Endothelial cell of umbilical vein (primary cell): ENCODE data around the gene LORICRIN. TPM values are rescaled to one million over a fixed set of nuclear protein-coding genes. Genes with fewer than 3 reads are reported as not detected.

Experiments
- BruUV-seq: library from RNA; stranded (reverse); fragments of 400-500 nt; replicated peaks from 2 replicates; lab custom pipeline; 2021; lab: Mats Ljungman, UMichigan
- CTCF ChIA-PET: fragments of 300-600, 350-600 bp; sonication (Branson Sonifier 250); formaldehyde crosslinking; loops from one replicate; lab custom pipeline; 2021; ENCODE audit warnings: antibody characterized with exemption, inconsistent platforms; lab: Charles Lee
- POLR2A ChIA-PET: fragments of 300-600, 350-600 bp; sonication (Branson Sonifier 250); formaldehyde crosslinking; loops from one replicate; lab custom pipeline; 2021; ENCODE audit warnings: antibody characterized with exemption, inconsistent platforms; lab: Charles Lee
- DNase-seq: peaks from one replicate; pipeline ENCODE4 v3.0.0-alpha.2; 2011; ENCODE audit warnings: low read depth, low spot score
- FAIRE-seq: peaks from 2 replicates; lab custom pipeline; 2011; peaks lifted over from hg19 to GRCh38; lab: Jason Lieb, UNC
- H2AFZ ChIP-seq: 2 replicates; pipeline ENCODE4 v1.6.0; 2012; ENCODE audit warnings: low read depth, low read length, control low read depth, inconsistent platforms
- H3K27ac ChIP-seq: 2 replicates; pipeline ENCODE4 v1.5.1; 2011; ENCODE audit warnings: low read depth, mild to moderate bottlenecking, control low read depth, low read length, moderate library complexity; ENCODE audit not compliant: insufficient read depth
- H3K27me3 ChIP-seq, 2 experiments: 2 replicates each; pipeline versions ENCODE4 v1.6.0 to v1.6.1; 2011; ENCODE audit warnings: low read length in 2 of 2, mixed read lengths in 1 of 2; ENCODE audit not compliant: control insufficient read depth in 2 of 2, insufficient read depth in 2 of 2
- H3K36me3 ChIP-seq, 2 experiments: 2 replicates in 1 of 2; 3 replicates in 1 of 2; pipeline ENCODE4 v1.5.1; 2011; ENCODE audit warnings: low read length in 2 of 2, mild to moderate bottlenecking in 1 of 2, moderate library complexity in 1 of 2; ENCODE audit not compliant: control insufficient read depth in 2 of 2, insufficient read depth in 2 of 2; ENCODE audit errors: extremely low read depth in 1 of 2
- H3K4me1 ChIP-seq: 3 replicates; pipeline ENCODE4 v1.5.1; 2011; ENCODE audit warnings: mild to moderate bottlenecking, low read length; ENCODE audit not compliant: control insufficient read depth, insufficient read depth; ENCODE audit errors: extremely low read depth
- H3K4me2 ChIP-seq: 2 replicates; pipeline ENCODE4 v1.6.1; 2011; ENCODE audit warnings: low read length, control low read depth, mixed read lengths; ENCODE audit not compliant: insufficient read depth
- H3K4me3 ChIP-seq, 3 experiments: fragments of 200-600 bp in 1 of 3; sonication (generic), shearing (Covaris generic) in 1 of 3; replicated peaks in 1 of 3; 2 replicates each; pipeline ENCODE4 v1.5.1; 2011 to 2016; ENCODE audit warnings: control low read depth in 3 of 3, low read length in 3 of 3, mild to moderate bottlenecking in 2 of 3, inconsistent platforms in 1 of 3, low read depth in 1 of 3, moderate library complexity in 1 of 3; ENCODE audit not compliant: insufficient read depth in 1 of 3
- H3K79me2 ChIP-seq: 2 replicates; pipeline ENCODE4 v1.6.0; 2012; ENCODE audit warnings: low read length, inconsistent platforms; ENCODE audit not compliant: control insufficient read depth, insufficient read depth
- H3K9ac ChIP-seq: replicated peaks from 2 replicates; pipeline ENCODE3; 2011; ENCODE audit warnings: low read length, control low read depth; ENCODE audit not compliant: insufficient read depth; ENCODE audit errors: extremely low read depth
- H3K9me1 ChIP-seq: replicated peaks from 3 replicates; pipeline ENCODE4 v1.6.0; 2011; ENCODE audit warnings: mild to moderate bottlenecking, low read length; ENCODE audit not compliant: control insufficient read depth, insufficient read depth; ENCODE audit errors: extremely low read depth
- H3K9me3 ChIP-seq: replicated peaks from 2 replicates; pipeline ENCODE4 v1.5.1; 2012; ENCODE audit warnings: low read length, inconsistent platforms; ENCODE audit not compliant: control insufficient read depth, insufficient read depth
- H4K20me1 ChIP-seq: replicated peaks from 2 replicates; pipeline ENCODE3; 2011; ENCODE audit warnings: mild to moderate bottlenecking, low read length; ENCODE audit not compliant: control insufficient read depth, insufficient read depth; ENCODE audit errors: extremely low read depth
- FOS ChIP-seq: IDR thresholded peaks from 2 replicates; pipeline ENCODE4 v1.6.1; 2011; ENCODE audit warnings: mild to moderate bottlenecking, low read length, moderate library complexity, borderline replicate concordance; ENCODE audit not compliant: insufficient read depth
- MYC ChIP-seq: IDR thresholded peaks from one replicate; pipeline ENCODE4 v1.6.1; 2011; ENCODE audit warnings: mild to moderate bottlenecking, low read depth, low read length
- POLR2A ChIP-seq: IDR thresholded peaks from 2 replicates; pipeline ENCODE4 v1.6.1; 2012; ENCODE audit warnings: low read depth, mild to moderate bottlenecking, control low read depth, low read length
- dilution Hi-C: fragments of 300-500 bp; cut with MboI; formaldehyde crosslinking; loops from one replicate; pipeline ENCODE4 v1.15.0; 2019; ENCODE audit warnings: low sequenced_read_pairs; ENCODE audit not compliant: extremely low pct_ligation_motif_present
- intact Hi-C: fragments of 100-400 bp; cut with micrococcal nuclease; formaldehyde crosslinking; loops from one replicate; pipeline ENCODE4 v1.10.0; 2022
- polyA plus RNA-seq, 4 experiments: library from polyadenylated mRNA; depleted of rRNA in 3 of 4; stranded (reverse) in 3 of 4; unstranded in 1 of 4; fragments of >200 nt; gene quantifications; 2 replicates each; pipeline versions ENCODE4 v1.2.1 to v1.2.3, GENCODE V29; 2011 to 2012; ENCODE audit warnings: missing spikeins in 1 of 4
- total RNA-seq: library from RNA; stranded (reverse); gene quantifications from 2 replicates; pipeline ENCODE4 v1.2.3, GENCODE V29; 2021
- TF ChIP-seq, protein P1 (sequence below): IDR thresholded peaks from 2 replicates; pipeline ENCODE4 v1.6.1; 2011; ENCODE audit not compliant: insufficient read depth, insufficient read length

Gene LORICRIN
- total and polyA plus RNA-seq, 2 donors (not counting 3 experiments of a cell fraction or from before 2014, with no cell fraction given): not detected

DNA sequence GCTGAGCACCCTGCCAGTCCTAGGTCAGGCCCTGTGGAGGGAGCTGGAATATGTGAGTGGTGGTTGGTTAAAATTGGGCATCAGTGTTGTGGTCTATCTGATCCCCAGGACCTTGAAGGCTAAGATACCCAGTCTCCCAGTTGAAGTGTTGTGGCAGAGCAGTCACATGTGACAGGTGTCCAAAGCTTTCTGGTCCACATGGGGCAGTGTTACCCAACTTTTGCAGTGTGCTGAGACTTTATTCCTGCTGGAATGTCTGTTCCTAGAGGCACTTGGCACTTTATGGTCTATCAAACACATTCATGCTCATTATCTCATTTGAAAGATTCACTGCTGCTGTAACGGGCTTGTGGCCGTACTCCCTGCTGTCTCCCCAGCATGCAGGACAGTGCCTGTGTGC, 21.0 kb upstream of the LORICRIN start:
- H3K27me3 ChIP-seq: no peaks in the 10 kb centered on the region
- FAIRE-seq (no peak), DNase-seq (no peak)
- BruUV-seq: no TSS peak
- H3K9ac ChIP-seq: no peak overlapping the region
- H2AFZ ChIP-seq: no peak overlapping the region
- POLR2A ChIA-PET: no interaction called here
- CTCF ChIA-PET: interaction anchor here (1.0 to 5.4 kb wide), 2 partner anchors 10 to 13 kb away, joined by 4 to 26 read pairs; no protein-coding TSS in a partner anchor
- no peak overlapping the region for H3K4me3 ChIP-seq
- TF ChIP-seq MYC: no peak
- TF ChIP-seq FOS: no peak
- TF ChIP-seq POLR2A: no peak
- H3K4me2 ChIP-seq: no peak overlapping the region
- H3K9me3 ChIP-seq: no peaks in the 10 kb centered on the region
- no peaks in the 10 kb centered on the region for H3K79me2 ChIP-seq
- dilution Hi-C loops: no loop called here
- H4K20me1 ChIP-seq: no peaks in the 10 kb centered on the region
- intact Hi-C loops: no loop called here
- no peaks in the 10 kb centered on the region for H3K36me3 ChIP-seq
- H3K4me1 ChIP-seq: no peaks in the 10 kb centered on the region
- H3K9me1 ChIP-seq: no peaks in the 10 kb centered on the region
- H3K27ac ChIP-seq: no peak overlapping the region

DNA sequence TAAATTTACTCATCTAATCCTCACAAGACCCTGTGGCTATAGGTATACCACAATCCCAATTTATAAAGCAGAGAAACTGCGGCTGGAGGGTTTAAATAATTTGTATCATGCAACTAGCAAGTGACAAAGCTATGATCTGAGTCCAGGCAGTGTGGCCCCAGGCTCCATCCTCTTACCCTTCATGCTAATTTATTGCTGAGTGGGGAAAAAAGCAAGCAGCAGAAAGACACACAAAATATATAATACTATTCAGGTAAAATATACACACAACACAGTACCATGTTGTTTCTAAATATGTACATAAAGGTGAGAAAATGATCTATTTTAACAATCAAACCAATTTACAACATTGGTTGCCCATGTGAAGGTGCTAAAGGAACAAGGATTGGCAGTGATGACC, 17.3 kb upstream of the LORICRIN start:
- Histone ChIP-seq H3K27me3 (no peaks in the 10 kb centered on the region), H3K27ac (no peak overlapping the region), H3K4me2 (no peak overlapping the region), H3K9ac (no peak overlapping the region), H4K20me1 (no peaks in the 10 kb centered on the region), H3K36me3 (no peaks in the 10 kb centered on the region), H3K9me1 (no peaks in the 10 kb centered on the region), H2AFZ (no peak overlapping the region), H3K79me2 (no peaks in the 10 kb centered on the region), H3K4me3 (no peak overlapping the region), H3K9me3 (no peaks in the 10 kb centered on the region), H3K4me1 (no peaks in the 10 kb centered on the region)
- dilution Hi-C loops (no loop called here), intact Hi-C loops (no loop called here)
- TF ChIP-seq, protein P1, sequence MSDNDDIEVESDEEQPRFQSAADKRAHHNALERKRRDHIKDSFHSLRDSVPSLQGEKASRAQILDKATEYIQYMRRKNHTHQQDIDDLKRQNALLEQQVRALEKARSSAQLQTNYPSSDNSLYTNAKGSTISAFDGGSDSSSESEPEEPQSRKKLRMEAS: no peak
- DNase-seq (no peak), FAIRE-seq (no peak)
- ChIA-PET POLR2A (no interaction called here), CTCF (interaction anchor here (5.4 kb wide), 1 partner anchor 14 kb away, joined by 26 read pairs; no protein-coding TSS in a partner anchor)
- BruUV-seq: no TSS peak
